Right atrium auricular region (tissue), 2 donors: ENCODE data around the gene NCOA1. TPM values are rescaled to one million over a fixed set of nuclear protein-coding genes. Genes with fewer than 3 reads are reported as not detected.

ENCODE experiments used
- DNase-seq: peaks from one replicate; pipeline ENCODE4 v3.0.0-alpha.2; 2019; ENCODE audit warnings: low spot score
- H3K27ac ChIP-seq, 2 donors: fragments of 200-600 bp; sonication (generic); 1 replicate in 1 of 2; 2 replicates in 1 of 2; pipeline ENCODE4 v1.5.1; 2016 to 2019
- H3K27me3 ChIP-seq, 2 donors: fragments of 200-600 bp; sonication (generic); one replicate each; pipeline versions ENCODE4 v1.5.1 to v1.6.0; 2017 to 2019
- H3K36me3 ChIP-seq: fragments of 200-600 bp; sonication (generic); one replicate; pipeline ENCODE4 v1.5.1; 2016
- H3K4me1 ChIP-seq, 2 donors: fragments of 200-600 bp; sonication (generic); one replicate each; pipeline versions ENCODE4 v1.5.1 to v1.6.0; 2017 to 2019
- H3K4me3 ChIP-seq, 2 donors: fragments of 200-600 bp; sonication (generic); 1 replicate in 1 of 2; 2 replicates in 1 of 2; pipeline ENCODE4 v1.5.1; 2017 to 2019; ENCODE audit warnings: mild to moderate bottlenecking in 1 of 2, moderate library complexity in 1 of 2
- H3K9me3 ChIP-seq, 2 donors: fragments of 200-600 bp; sonication (generic); one replicate each; pipeline ENCODE4 v1.5.1; 2019
- total RNA-seq, 2 donors: library from RNA; depleted of rRNA; stranded (reverse); fragments of >200 nt; gene quantifications; one replicate each; pipeline ENCODE4 v1.1.0, GENCODE V29; 2016
- TF ChIP-seq, protein P1 (sequence below), 2 donors: fragments of 200-600 bp; sonication (generic); IDR thresholded peaks; one replicate each; pipeline ENCODE4 v1.5.1; 2019; ENCODE audit warnings: antibody characterized with exemption in 2 of 2

Gene NCOA1
- total RNA-seq, 2 donors from 2014 or later, result 33.8 to 43.6 TPM

DNA sequence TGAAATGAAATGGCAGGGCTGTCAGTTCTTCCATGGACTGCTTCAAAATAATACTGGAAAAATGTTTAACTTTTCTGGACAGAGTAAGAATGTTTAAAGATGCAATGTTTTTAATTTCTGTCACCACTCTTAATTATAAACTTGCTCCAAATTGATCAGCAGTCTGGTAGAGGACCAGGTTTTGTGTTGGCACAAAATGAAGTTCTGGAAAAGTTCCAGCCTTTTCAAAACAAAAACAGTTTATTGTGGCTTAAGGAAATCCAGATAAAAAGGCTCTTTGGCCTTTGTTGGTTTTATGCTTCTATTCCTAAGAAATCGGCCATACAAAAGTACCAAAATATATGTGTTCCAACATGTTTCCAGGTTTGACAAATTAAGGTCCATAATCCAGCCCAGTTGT lies 253.3 kb downstream of the NCOA1 start:
- TF ChIP-seq, protein P1, sequence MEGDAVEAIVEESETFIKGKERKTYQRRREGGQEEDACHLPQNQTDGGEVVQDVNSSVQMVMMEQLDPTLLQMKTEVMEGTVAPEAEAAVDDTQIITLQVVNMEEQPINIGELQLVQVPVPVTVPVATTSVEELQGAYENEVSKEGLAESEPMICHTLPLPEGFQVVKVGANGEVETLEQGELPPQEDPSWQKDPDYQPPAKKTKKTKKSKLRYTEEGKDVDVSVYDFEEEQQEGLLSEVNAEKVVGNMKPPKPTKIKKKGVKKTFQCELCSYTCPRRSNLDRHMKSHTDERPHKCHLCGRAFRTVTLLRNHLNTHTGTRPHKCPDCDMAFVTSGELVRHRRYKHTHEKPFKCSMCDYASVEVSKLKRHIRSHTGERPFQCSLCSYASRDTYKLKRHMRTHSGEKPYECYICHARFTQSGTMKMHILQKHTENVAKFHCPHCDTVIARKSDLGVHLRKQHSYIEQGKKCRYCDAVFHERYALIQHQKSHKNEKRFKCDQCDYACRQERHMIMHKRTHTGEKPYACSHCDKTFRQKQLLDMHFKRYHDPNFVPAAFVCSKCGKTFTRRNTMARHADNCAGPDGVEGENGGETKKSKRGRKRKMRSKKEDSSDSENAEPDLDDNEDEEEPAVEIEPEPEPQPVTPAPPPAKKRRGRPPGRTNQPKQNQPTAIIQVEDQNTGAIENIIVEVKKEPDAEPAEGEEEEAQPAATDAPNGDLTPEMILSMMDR (IDR thresholded peaks at IDR 0.05), result no peak
- DNase-seq, result no peak
- Histone ChIP-seq H3K36me3 (peaks cover 15% of the 10 kb centered on the region), H3K9me3 (no peaks in the 10 kb centered on the region), H3K27me3 (no peaks in the 10 kb centered on the region), H3K4me3 (no peak overlapping the region), H3K4me1 (no peaks in the 10 kb centered on the region), H3K27ac (no peak overlapping the region)

DNA sequence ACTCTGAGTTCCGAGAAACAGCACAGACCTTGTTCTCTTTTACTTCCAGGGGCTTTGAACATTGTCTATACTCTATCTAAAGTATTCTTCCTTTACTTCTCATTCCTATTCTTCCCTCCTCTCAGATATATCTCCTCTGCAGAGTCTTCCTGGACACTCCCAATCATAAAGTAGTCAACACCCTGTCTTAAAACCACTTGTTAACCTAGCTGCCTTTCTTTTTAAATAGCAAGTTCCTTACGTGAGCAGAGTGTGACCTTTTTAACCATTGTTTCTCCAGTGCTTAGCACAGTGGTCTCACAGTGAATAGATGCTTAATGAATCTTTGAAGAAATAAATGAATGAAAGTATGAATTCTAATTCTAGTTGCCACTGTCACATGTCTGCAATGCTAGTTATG lies 254.8 kb downstream of the NCOA1 start:
- DNase-seq, result no peak
- Histone ChIP-seq H3K9me3 (no peaks in the 10 kb centered on the region), H3K27me3 (no peaks in the 10 kb centered on the region), H3K36me3 (peaks cover 15% of the 10 kb centered on the region), H3K4me1 (no peaks in the 10 kb centered on the region), H3K27ac (no peak overlapping the region), H3K4me3 (no peak overlapping the region)
- TF ChIP-seq, protein P1 (IDR thresholded peaks at IDR 0.05), result no peak

DNA sequence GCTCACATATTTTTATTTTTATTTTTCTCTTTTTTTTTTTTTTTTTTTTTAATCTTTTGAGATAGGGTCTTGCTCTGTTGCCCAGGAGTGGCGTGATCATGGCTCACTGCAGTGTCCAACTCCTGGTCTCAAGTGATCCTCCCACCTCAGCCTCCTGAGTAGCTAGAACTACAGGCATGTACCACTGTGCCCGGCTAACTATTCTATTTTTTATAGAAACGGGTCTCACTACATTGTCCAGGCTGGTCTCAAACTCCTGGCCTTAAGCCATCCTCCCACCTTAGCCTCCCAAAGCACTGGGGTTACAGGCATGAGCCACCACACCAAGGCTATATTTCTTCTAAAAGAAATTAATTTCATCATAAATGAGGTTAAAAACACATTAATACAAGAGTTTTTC lies 256.2 kb downstream of the NCOA1 start:
- TF ChIP-seq, protein P1 (IDR thresholded peaks at IDR 0.05), result no peak
- Histone ChIP-seq H3K4me3 (no peak overlapping the region), H3K9me3 (no peaks in the 10 kb centered on the region), H3K27ac (no peak overlapping the region), H3K36me3 (peaks cover 12% of the 10 kb centered on the region), H3K27me3 (no peaks in the 10 kb centered on the region), H3K4me1 (no peaks in the 10 kb centered on the region)
- no peak for DNase-seq

DNA sequence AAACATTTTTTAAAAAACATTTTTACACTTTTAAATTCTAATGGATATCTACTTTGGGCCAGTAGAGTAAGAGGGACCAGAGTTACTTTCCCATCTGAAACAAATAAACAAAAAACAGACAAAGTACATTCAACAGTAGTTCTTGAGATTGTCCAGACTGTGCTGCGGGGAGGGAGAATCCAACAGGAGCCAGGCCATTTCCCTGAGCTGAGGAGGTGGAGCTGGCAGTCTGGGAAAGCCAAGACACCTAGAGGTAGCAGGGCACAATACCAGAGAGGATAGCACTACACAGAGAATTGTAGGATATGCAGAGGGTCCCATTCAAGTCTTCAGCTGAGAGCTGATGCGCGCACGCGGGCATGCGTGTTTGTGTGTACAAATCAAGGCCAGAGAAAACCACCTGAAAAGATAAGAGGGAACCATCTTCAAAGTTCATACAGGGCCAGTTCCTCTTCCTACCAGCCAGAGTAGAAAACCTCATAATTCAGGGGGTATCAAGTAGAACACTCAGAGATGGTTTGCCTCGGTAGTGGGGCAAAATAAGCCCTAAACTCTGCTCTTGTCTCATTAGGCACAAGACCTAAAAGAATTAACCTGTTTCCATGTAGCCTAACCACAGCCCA lies 258.1 kb downstream of the NCOA1 start:
- H3K4me3 ChIP-seq, result no peak overlapping the region
- no peaks in the 10 kb centered on the region for H3K4me1 ChIP-seq
- no peak for DNase-seq
- H3K9me3 ChIP-seq, result no peaks in the 10 kb centered on the region
- no peaks in the 10 kb centered on the region for H3K27me3 ChIP-seq
- TF ChIP-seq, protein P1 (IDR thresholded peaks at IDR 0.05), result no peak
- H3K36me3 ChIP-seq, result peaks cover 21% of the 10 kb centered on the region
- no peak overlapping the region for H3K27ac ChIP-seq

DNA sequence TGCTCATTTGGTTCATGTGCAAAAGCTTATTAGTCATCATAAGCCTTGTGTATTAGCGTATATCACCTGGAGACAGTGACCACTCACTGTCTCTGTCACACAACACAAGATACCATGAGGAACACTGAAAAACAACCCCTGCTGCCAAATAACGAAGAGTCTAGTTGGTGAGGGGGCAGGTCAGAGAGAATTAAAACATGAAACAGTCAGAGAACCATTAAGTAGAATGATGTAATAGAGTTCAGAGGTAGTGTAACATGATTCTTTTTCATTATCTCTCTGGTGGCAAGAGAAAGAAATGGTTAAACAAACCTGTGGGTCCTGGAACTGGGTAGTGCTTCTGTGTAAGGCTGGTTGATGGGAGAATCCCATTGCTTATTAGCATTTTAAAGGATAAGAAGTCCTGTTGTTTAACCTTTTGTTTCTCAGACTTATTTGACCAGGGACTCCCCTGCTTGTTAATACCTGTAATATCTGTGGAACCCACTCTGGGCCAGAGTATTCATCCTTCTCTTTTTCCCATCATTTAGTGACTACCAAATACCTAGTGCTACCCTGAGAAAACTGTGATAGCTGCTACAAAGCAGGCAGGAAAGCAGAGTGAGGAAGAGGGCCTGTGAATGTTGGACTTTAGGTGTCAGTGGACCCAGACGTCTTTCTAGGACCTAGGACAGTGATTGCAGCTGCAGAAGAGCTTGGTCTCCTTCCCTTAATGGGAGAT lies 264.1 kb downstream of the NCOA1 start:
- H3K27me3 ChIP-seq, result no peaks in the 10 kb centered on the region
- no peak overlapping the region for H3K4me3 ChIP-seq
- no peaks in the 10 kb centered on the region for H3K9me3 ChIP-seq
- H3K27ac ChIP-seq, result no peak overlapping the region
- H3K36me3 ChIP-seq, result peaks cover 55% of the 10 kb centered on the region
- DNase-seq, result no peak
- TF ChIP-seq, protein P1 (IDR thresholded peaks at IDR 0.05), result no peak
- no peaks in the 10 kb centered on the region for H3K4me1 ChIP-seq
